ENCODE results near the gene P4HA1.

GRCh38 chr10:73096041-73096448 is 621 bp downstream of the P4HA1 start:
- TF ChIP-seq CTCF (IDR thresholded peaks at IDR 0.05): no peak
- no peak for TF ChIP-seq POLR2A (IDR thresholded peaks at IDR 0.05)
